GM12878 (cell line): Measurements from ENCODE around the gene COL4A5. TPM values are rescaled to one million over a fixed set of nuclear protein-coding genes. Genes with fewer than 3 reads are reported as not detected.

ENCODE experiments used
- ATAC-seq: fragments of 200-7000 bp; cut with Tn5 transposase; 3 replicates; pipeline ENCODE4 v1.9.1; 2020; ENCODE audit warnings: mild to moderate bottlenecking, moderate library complexity
- BruUV-seq: library from RNA; stranded (reverse); fragments of 400-500 nt; replicated peaks from 2 replicates; lab custom pipeline; 2021; lab: Mats Ljungman, UMichigan
- CTCF ChIA-PET: fragments of 300-600 bp; sonication (Branson Sonifier 250); formaldehyde crosslinking; extraction: SDS; loops from one replicate; lab custom pipeline; 2021; ENCODE audit warnings: inconsistent platforms; lab: Yijun Ruan, JAX
- POLR2A ChIA-PET: fragments of 350-600 bp; formaldehyde crosslinking; extraction: SDS; loops from one replicate; lab custom pipeline; 2021; ENCODE audit warnings: inconsistent platforms; lab: Charles Lee
- RAD21 ChIA-PET: fragments of 300-600 bp; sonication (Branson Sonifier 250); formaldehyde crosslinking; loops from one replicate; lab custom pipeline; 2023; ENCODE audit warnings: antibody characterized with exemption; ENCODE audit not compliant: unreplicated experiment; lab: Charles Lee
- SMC1A ChIA-PET: fragments of 300-600 bp; sonication (Branson Sonifier 250); formaldehyde crosslinking; loops from one replicate; lab custom pipeline; 2023; ENCODE audit not compliant: unreplicated experiment, uncharacterized antibody; lab: Charles Lee
- DNase-seq: peaks from one replicate; pipeline ENCODE4 v3.0.0-alpha.2; 2011; ENCODE audit warnings: low read depth, low spot score
- FAIRE-seq: peaks from 3 replicates; lab custom pipeline; 2011; peaks lifted over from hg19 to GRCh38; lab: Jason Lieb, UNC
- H2AFZ ChIP-seq: 2 replicates; pipeline ENCODE4 v1.6.0; 2011; ENCODE audit warnings: low read depth, low read length, control low read depth; ENCODE audit not compliant: control insufficient read depth
- H3K27ac ChIP-seq: 2 replicates; pipeline ENCODE4 v1.5.1; 2011; ENCODE audit warnings: control low read depth; ENCODE audit not compliant: control insufficient read depth, insufficient read depth
- H3K27me3 ChIP-seq, 2 experiments: replicated peaks in 1 of 2; 2 replicates each; pipeline versions ENCODE4 v1.6.0 to v1.6.1; 2011; ENCODE audit warnings: low read length in 1 of 2; ENCODE audit not compliant: control insufficient read depth in 2 of 2, insufficient read depth in 2 of 2
- H3K36me3 ChIP-seq, 2 experiments: 2 replicates each; pipeline ENCODE4 v1.5.1; 2011; ENCODE audit warnings: low read length in 1 of 2; ENCODE audit not compliant: control insufficient read depth in 2 of 2, insufficient read depth in 2 of 2
- H3K4me1 ChIP-seq: 2 replicates; pipeline ENCODE4 v1.6.1; 2011; ENCODE audit warnings: mild to moderate bottlenecking, low read length, moderate library complexity, mixed read lengths; ENCODE audit not compliant: control insufficient read depth, insufficient read depth
- H3K4me2 ChIP-seq: 2 replicates; pipeline ENCODE4 v1.6.0; 2011; ENCODE audit warnings: control low read depth; ENCODE audit not compliant: control insufficient read depth, insufficient read depth
- H3K4me3 ChIP-seq: fragments of 200-600 bp; sonication (generic); 2 replicates; pipeline ENCODE4 v1.5.1; 2016
- H3K79me2 ChIP-seq: 2 replicates; pipeline ENCODE4 v1.6.0; 2011; ENCODE audit warnings: low read length; ENCODE audit not compliant: control insufficient read depth, insufficient read depth
- H3K9ac ChIP-seq: 2 replicates; pipeline ENCODE4 v1.8.0; 2011; ENCODE audit warnings: low read length, control low read depth, mixed read lengths; ENCODE audit not compliant: control insufficient read depth, insufficient read depth
- H3K9me3 ChIP-seq: replicated peaks from 3 replicates; pipeline ENCODE4 v1.5.1; 2011; ENCODE audit warnings: mild to moderate bottlenecking, low read length; ENCODE audit not compliant: control insufficient read depth, insufficient read depth
- H4K20me1 ChIP-seq: 2 replicates; pipeline ENCODE4 v1.6.0; 2011; ENCODE audit not compliant: control insufficient read depth, insufficient read depth
- CBX5 ChIP-seq: sonication (generic); IDR thresholded peaks from 2 replicates; pipeline ENCODE4 v1.6.1; 2016; ENCODE audit warnings: low read depth, moderate library complexity, mild to moderate bottlenecking, inconsistent platforms
- E4F1 ChIP-seq: fragments of 450-650 bp; IDR thresholded peaks from 2 replicates; pipeline ENCODE4 v1.6.1; 2018; ENCODE audit warnings: borderline replicate concordance, mild to moderate bottlenecking; ENCODE audit not compliant: partially characterized antibody
- EGR1 ChIP-seq, 2 experiments: IDR thresholded peaks; 1 replicate in 1 of 2; 2 replicates in 1 of 2; pipeline ENCODE4 v1.6.1; 2011 to 2012; ENCODE audit warnings: low read depth in 2 of 2, low read length in 2 of 2, borderline replicate concordance in 1 of 2, mild to moderate bottlenecking in 1 of 2, moderate library complexity in 1 of 2
- HDAC6 ChIP-seq: fragments of 200-600 bp; sonication (generic); IDR thresholded peaks from one replicate; pipeline ENCODE4 v1.8.0; 2017; ENCODE audit warnings: antibody characterized with exemption; ENCODE audit not compliant: unreplicated experiment
- HDGF ChIP-seq: fragments of 450-650 bp; IDR thresholded peaks from 2 replicates; pipeline ENCODE4 v1.6.1; 2016; ENCODE audit warnings: antibody characterized with exemption
- KAT2A ChIP-seq: conservative IDR thresholded peaks from 2 replicates; pipeline ENCODE4 v1.6.1; 2011; ENCODE audit warnings: low read depth, low read length; ENCODE audit not compliant: control insufficient read depth
- NFIC ChIP-seq: IDR thresholded peaks from 2 replicates; pipeline ENCODE4 v1.6.1; 2012; ENCODE audit warnings: low read depth, mild to moderate bottlenecking, inconsistent platforms, low read length, moderate library complexity
- NRF1 ChIP-seq: conservative IDR thresholded peaks from 2 replicates; pipeline ENCODE4 v1.6.1; 2011; ENCODE audit warnings: mild to moderate bottlenecking, low read depth, low read length, improper control_type of control experiment
- POLR2A ChIP-seq: IDR thresholded peaks from 2 replicates; pipeline ENCODE4 v1.6.1; 2011; ENCODE audit warnings: low read depth, mild to moderate bottlenecking, low read length
- TARDBP ChIP-seq: IDR thresholded peaks from 2 replicates; pipeline ENCODE4 v1.6.1; 2016; ENCODE audit warnings: borderline replicate concordance
- TCF12 ChIP-seq: IDR thresholded peaks from 2 replicates; pipeline ENCODE4 v1.6.1; 2011; ENCODE audit warnings: low read depth, mild to moderate bottlenecking, low read length
- ZNF24 ChIP-seq: fragments of 450-650 bp; IDR thresholded peaks from 2 replicates; pipeline ENCODE4 v1.6.1; 2017; ENCODE audit warnings: antibody characterized with exemption, mild to moderate bottlenecking
- ZSCAN29 ChIP-seq: fragments of 450-650 bp; IDR thresholded peaks from 2 replicates; pipeline ENCODE4 v1.6.1; 2017; ENCODE audit warnings: mild to moderate bottlenecking, moderate library complexity
- in situ Hi-C: fragments of 300-500 bp; cut with MboI; formaldehyde crosslinking; loops from 9 replicates; pipeline ENCODE4 v1.14.3; 2018; ENCODE audit warnings: mixed read lengths
- intact Hi-C: fragments of 100-400 bp; cut with micrococcal nuclease; formaldehyde crosslinking; loops from one replicate; pipeline ENCODE4 v1.14.2; 2022; ENCODE audit not compliant: unreplicated experiment
- polyA plus RNA-seq, 11 experiments: library from polyadenylated mRNA; depleted of rRNA in 4 of 11; unstranded in 6 of 11; stranded (reverse) in 5 of 11; fragments of >200 nt; fragmentation: Nextera tagmentation in 4 of 11; fragmentation: Illumina TruSeq in 1 of 11; extraction: Ambion mirVana in 4 of 11; extraction: Trizol in 1 of 11; gene quantifications; 1 replicate in 1 of 11; 2 replicates in 10 of 11; pipeline versions ENCODE4 v1.2.1 to v1.2.3, GENCODE V29; 2011 to 2016; ENCODE audit warnings: inconsistent platforms in 2 of 11, missing spikeins in 2 of 11, low read depth in 1 of 11
- total RNA-seq, 4 experiments: library from RNA; depleted of rRNA in 3 of 4; stranded (reverse); fragments of >200 nt in 3 of 4; fragmentation: Illumina TruSeq in 1 of 4; extraction: Trizol in 1 of 4; gene quantifications; 2 replicates each; pipeline versions ENCODE4 v1.2.1 to v1.2.3, GENCODE V29; 2013 to 2021
- TF ChIP-seq, protein P1 (sequence below): fragments of 450-650 bp; formaldehyde crosslinking; IDR thresholded peaks from 2 replicates; pipeline ENCODE4 v1.4.0; 2022; ENCODE audit warnings: mild to moderate bottlenecking, moderate library complexity
- TF ChIP-seq, protein P2 (sequence below): fragments of 450-650 bp; formaldehyde crosslinking; IDR thresholded peaks from 2 replicates; pipeline ENCODE4 v1.5.0; 2022; ENCODE audit warnings: mild to moderate bottlenecking, missing genetic modification characterization

The COL4A5 gene
- total and polyA plus RNA-seq, 10 of the 15 experiments (the other 5 are each of a cell fraction or from before 2014, with no cell fraction given): 0.13 to 2.8 (median 0.38) TPM; not detected in 1

- TF ChIP-seq KAT2A: no peak
- TF ChIP-seq ZNF24: no peak
Observed at GRCh38 chrX:108399418-108400165, 40.0 kb upstream of the COL4A5 start (continued).

GRCh38 chrX:108412783-108413182 is 26.9 kb upstream of the COL4A5 start:
- RAD21 ChIA-PET: no interaction called here
- Histone ChIP-seq H3K4me3 (no peak overlapping the region), H2AFZ (no peak overlapping the region), H3K9ac (no peak overlapping the region), H3K27me3 (no peaks in the 10 kb centered on the region; a peak in 1 of 4 replicates), H3K4me1 (no peaks in the 10 kb centered on the region), H3K36me3 (no peaks in the 10 kb centered on the region), H3K27ac (no peak overlapping the region), H3K4me2 (no peak overlapping the region), H3K79me2 (no peaks in the 10 kb centered on the region), H4K20me1 (no peaks in the 10 kb centered on the region), H3K9me3 (no peaks in the 10 kb centered on the region)
- intact Hi-C loops: no loop called here
- no peak for DNase-seq
- FAIRE-seq: no peak
- in situ Hi-C loops: no loop called here
- POLR2A ChIA-PET: no interaction called here
- CTCF ChIA-PET: no interaction called here
- ATAC-seq: no peak
- SMC1A ChIA-PET: no interaction called here
- no TSS peak for BruUV-seq
- TF ChIP-seq CBX5: no peak
- TF ChIP-seq EGR1 (IDR thresholded peaks at IDR 0.05; ENCODE audit: borderline replicate concordance in 1 of 2, low read depth in 2 of 2, low read length in 2 of 2): no peak
- no peak for TF ChIP-seq TCF12
- TF ChIP-seq, protein P1, sequence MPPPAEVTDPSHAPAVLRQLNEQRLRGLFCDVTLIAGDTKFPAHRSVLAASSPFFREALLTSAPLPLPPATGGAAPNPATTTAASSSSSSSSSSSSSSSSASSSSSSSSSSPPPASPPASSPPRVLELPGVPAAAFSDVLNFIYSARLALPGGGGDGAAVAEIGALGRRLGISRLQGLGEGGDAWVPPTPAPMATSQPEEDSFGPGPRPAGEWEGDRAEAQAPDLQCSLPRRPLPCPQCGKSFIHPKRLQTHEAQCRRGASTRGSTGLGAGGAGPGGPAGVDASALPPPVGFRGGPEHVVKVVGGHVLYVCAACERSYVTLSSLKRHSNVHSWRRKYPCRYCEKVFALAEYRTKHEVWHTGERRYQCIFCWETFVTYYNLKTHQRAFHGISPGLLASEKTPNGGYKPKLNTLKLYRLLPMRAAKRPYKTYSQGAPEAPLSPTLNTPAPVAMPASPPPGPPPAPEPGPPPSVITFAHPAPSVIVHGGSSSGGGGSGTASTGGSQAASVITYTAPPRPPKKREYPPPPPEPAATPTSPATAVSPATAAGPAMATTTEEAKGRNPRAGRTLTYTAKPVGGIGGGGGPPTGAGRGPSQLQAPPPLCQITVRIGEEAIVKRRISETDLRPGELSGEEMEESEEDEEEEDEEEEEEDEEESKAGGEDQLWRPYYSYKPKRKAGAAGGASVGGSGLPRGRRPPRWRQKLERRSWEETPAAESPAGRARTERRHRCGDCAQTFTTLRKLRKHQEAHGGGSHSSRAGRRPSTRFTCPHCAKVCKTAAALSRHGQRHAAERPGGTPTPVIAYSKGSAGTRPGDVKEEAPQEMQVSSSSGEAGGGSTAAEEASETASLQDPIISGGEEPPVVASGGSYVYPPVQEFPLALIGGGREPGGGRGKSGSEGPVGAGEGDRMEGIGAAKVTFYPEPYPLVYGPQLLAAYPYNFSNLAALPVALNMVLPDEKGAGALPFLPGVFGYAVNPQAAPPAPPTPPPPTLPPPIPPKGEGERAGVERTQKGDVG: no peak
- TF ChIP-seq NRF1: no peak
- TF ChIP-seq HDAC6: no peak
- no peak for TF ChIP-seq HDGF
- TF ChIP-seq NFIC: no peak
- no peak for TF ChIP-seq POLR2A
- TF ChIP-seq TARDBP: no peak
- TF ChIP-seq E4F1: no peak
- TF ChIP-seq, protein P2, sequence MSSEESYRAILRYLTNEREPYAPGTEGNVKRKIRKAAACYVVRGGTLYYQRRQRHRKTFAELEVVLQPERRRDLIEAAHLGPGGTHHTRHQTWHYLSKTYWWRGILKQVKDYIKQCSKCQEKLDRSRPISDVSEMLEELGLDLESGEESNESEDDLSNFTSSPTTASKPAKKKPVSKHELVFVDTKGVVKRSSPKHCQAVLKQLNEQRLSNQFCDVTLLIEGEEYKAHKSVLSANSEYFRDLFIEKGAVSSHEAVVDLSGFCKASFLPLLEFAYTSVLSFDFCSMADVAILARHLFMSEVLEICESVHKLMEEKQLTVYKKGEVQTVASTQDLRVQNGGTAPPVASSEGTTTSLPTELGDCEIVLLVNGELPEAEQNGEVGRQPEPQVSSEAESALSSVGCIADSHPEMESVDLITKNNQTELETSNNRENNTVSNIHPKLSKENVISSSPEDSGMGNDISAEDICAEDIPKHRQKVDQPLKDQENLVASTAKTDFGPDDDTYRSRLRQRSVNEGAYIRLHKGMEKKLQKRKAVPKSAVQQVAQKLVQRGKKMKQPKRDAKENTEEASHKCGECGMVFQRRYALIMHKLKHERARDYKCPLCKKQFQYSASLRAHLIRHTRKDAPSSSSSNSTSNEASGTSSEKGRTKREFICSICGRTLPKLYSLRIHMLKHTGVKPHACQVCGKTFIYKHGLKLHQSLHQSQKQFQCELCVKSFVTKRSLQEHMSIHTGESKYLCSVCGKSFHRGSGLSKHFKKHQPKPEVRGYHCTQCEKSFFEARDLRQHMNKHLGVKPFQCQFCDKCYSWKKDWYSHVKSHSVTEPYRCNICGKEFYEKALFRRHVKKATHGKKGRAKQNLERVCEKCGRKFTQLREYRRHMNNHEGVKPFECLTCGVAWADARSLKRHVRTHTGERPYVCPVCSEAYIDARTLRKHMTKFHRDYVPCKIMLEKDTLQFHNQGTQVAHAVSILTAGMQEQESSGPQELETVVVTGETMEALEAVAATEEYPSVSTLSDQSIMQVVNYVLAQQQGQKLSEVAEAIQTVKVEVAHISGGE (CRISPR knock-in tag): no peak
- TF ChIP-seq ZSCAN29: no peak
